CD14-positive monocyte (primary cell): ENCODE measurements around the gene PPP4R3B. TPM values are rescaled to one million over a fixed set of nuclear protein-coding genes. Genes with fewer than 3 reads are reported as not detected.

Source experiments
- DNase-seq, 3 donors: peaks; one replicate each; pipeline ENCODE4 v3.0.0-alpha.2; 2011 to 2022
- H2AFZ ChIP-seq: 2 replicates; pipeline ENCODE4 v1.6.0; 2012; ENCODE audit warnings: mild to moderate bottlenecking, low read depth, low read length, inconsistent platforms; ENCODE audit not compliant: insufficient read depth, poor library complexity, severe bottlenecking
- H3K27ac ChIP-seq, 2 donors: 1 replicate in 1 of 2; 2 replicates in 1 of 2; pipeline ENCODE4 v1.5.1; 2012 to 2013; ENCODE audit warnings: low read length in 2 of 2, control low read depth in 1 of 2, inconsistent platforms in 1 of 2, low read depth in 1 of 2, mild to moderate bottlenecking in 1 of 2
- H3K27me3 ChIP-seq, 2 donors: one replicate each; pipeline versions ENCODE4 v1.6.0 to v1.6.1; 2011 to 2013; ENCODE audit warnings: low read length in 2 of 2; ENCODE audit not compliant: control insufficient read depth in 2 of 2, insufficient read depth in 2 of 2
- H3K36me3 ChIP-seq, 2 donors: replicated peaks in 1 of 2; 1 replicate in 1 of 2; 2 replicates in 1 of 2; pipeline versions ENCODE4 v1.5.1 to v1.6.1; 2012 to 2013; ENCODE audit warnings: low read length in 2 of 2, control low read depth in 1 of 2, inconsistent platforms in 1 of 2, mild to moderate bottlenecking in 1 of 2; ENCODE audit not compliant: insufficient read depth in 2 of 2, control insufficient read depth in 1 of 2
- H3K4me1 ChIP-seq, 2 donors: 1 replicate in 1 of 2; 2 replicates in 1 of 2; pipeline versions ENCODE4 v1.5.1 to v1.6.1; 2012 to 2013; ENCODE audit warnings: low read length in 2 of 2, control low read depth in 1 of 2, inconsistent platforms in 1 of 2, mild to moderate bottlenecking in 1 of 2, moderate library complexity in 1 of 2; ENCODE audit not compliant: insufficient read depth in 2 of 2, control insufficient read depth in 1 of 2
- H3K4me2 ChIP-seq: replicated peaks from 2 replicates; pipeline ENCODE3; 2012; ENCODE audit warnings: low read length, moderate library complexity, mild to moderate bottlenecking; ENCODE audit not compliant: poor library complexity, severe bottlenecking; ENCODE audit errors: extremely low read depth
- H3K4me3 ChIP-seq, 3 experiments: fragments of 200-600 bp in 1 of 3; sonication (generic) in 1 of 3; replicated peaks in 1 of 3; 1 replicate in 2 of 3; 2 replicates in 1 of 3; pipeline ENCODE4 v1.5.1; 2011 to 2013; ENCODE audit warnings: low read length in 3 of 3, mild to moderate bottlenecking in 3 of 3, control low read depth in 2 of 3, low read depth in 2 of 3, inconsistent platforms in 1 of 3, moderate library complexity in 1 of 3
- H3K79me2 ChIP-seq: 2 replicates; pipeline ENCODE4 v1.6.0; 2012; ENCODE audit warnings: mild to moderate bottlenecking, control low read depth, inconsistent platforms, low read length, moderate library complexity; ENCODE audit not compliant: insufficient read depth
- H3K9ac ChIP-seq: 2 replicates; pipeline ENCODE4 v1.6.0; 2017; ENCODE audit warnings: low read length, mild to moderate bottlenecking; ENCODE audit not compliant: insufficient read depth, poor library complexity, severe bottlenecking
- H3K9me3 ChIP-seq, 2 donors: replicated peaks in 1 of 2; 1 replicate in 1 of 2; 2 replicates in 1 of 2; pipeline versions ENCODE4 v1.5.1 to v1.6.1; 2012 to 2013; ENCODE audit warnings: low read length in 2 of 2, control low read depth in 1 of 2; ENCODE audit not compliant: control insufficient read depth in 1 of 2, insufficient read depth in 1 of 2
- H4K20me1 ChIP-seq: 2 replicates; pipeline ENCODE4 v1.6.0; 2012; ENCODE audit warnings: mild to moderate bottlenecking, low read length, control low read depth, moderate library complexity; ENCODE audit not compliant: insufficient read depth
- H3K27ac Mint-ChIP-seq, 7 donors: one replicate each; pipeline ENCODE4 v1.8.0; 2020; ENCODE audit warnings: mild to moderate bottlenecking in 7 of 7, mixed read lengths in 7 of 7, moderate library complexity in 6 of 7, inconsistent platforms in 2 of 7
- H3K27me3 Mint-ChIP-seq, 3 donors: one replicate each; pipeline ENCODE4 v1.8.0; 2021 to 2022; ENCODE audit warnings: low read depth in 3 of 3, mild to moderate bottlenecking in 3 of 3, mixed read lengths in 3 of 3, moderate library complexity in 3 of 3, inconsistent platforms in 1 of 3
- H3K36me3 Mint-ChIP-seq, 2 donors: one replicate each; pipeline ENCODE4 v1.8.0; 2020; ENCODE audit warnings: mixed read lengths in 2 of 2, inconsistent platforms in 1 of 2, mild to moderate bottlenecking in 1 of 2
- H3K4me1 Mint-ChIP-seq: one replicate; pipeline ENCODE4 v1.8.0; 2020; ENCODE audit warnings: mild to moderate bottlenecking, mixed read lengths
- H3K4me3 Mint-ChIP-seq, 2 donors: one replicate each; pipeline ENCODE4 v1.8.0; 2020; ENCODE audit warnings: mild to moderate bottlenecking in 2 of 2, mixed read lengths in 2 of 2, moderate library complexity in 1 of 2
- H3K9me3 Mint-ChIP-seq, 7 donors: one replicate each; pipeline ENCODE4 v1.8.0; 2020 to 2022; ENCODE audit warnings: mixed read lengths in 7 of 7, mild to moderate bottlenecking in 6 of 7, moderate library complexity in 6 of 7, inconsistent platforms in 2 of 7
- CTCF ChIP-seq: fragments of 200-600 bp; IDR thresholded peaks from one replicate; pipeline ENCODE4 v1.8.0; 2022; ENCODE audit warnings: antibody characterized with exemption, mild to moderate bottlenecking
- WGBS: methylation state at CpG from one replicate; pipeline ENCODE4 v1.1.5; 2013; ENCODE audit warnings: missing lambda C conversion rate; ENCODE audit not compliant: insufficient coverage; 5-methylcytosine and 5-hydroxymethylcytosine counted together
- intact Hi-C, 2 donors: fragments of 100-400 bp; cut with micrococcal nuclease; formaldehyde crosslinking; loops; one replicate each; pipeline versions ENCODE4 v1.15.0 to v1.15.1; 2023
- polyA plus RNA-seq, 3 donors: library from polyadenylated mRNA; depleted of rRNA in 1 of 3; unstranded in 2 of 3; stranded (reverse) in 1 of 3; fragments of 300-500 nt in 2 of 3; fragments of >200 nt in 1 of 3; fragmentation: Illumina TruSeq in 2 of 3; gene quantifications; 1 replicate in 2 of 3; 2 replicates in 1 of 3; pipeline ENCODE4 v1.2.3, GENCODE V29; 2012 to 2021

Gene PPP4R3B
- polyA plus RNA-seq, 3 donors: 13.3 to 41.1 (median 30.2) TPM

- Histone ChIP-seq H3K27ac (no peak overlapping the region), H3K4me3 (no peak overlapping the region), H3K9me3 (no peaks in the 10 kb centered on the region), H3K27me3 (no peaks in the 10 kb centered on the region), H2AFZ (no peak overlapping the region), H3K79me2 (no peaks in the 10 kb centered on the region), H3K36me3 (peaks cover 39 to 46% of the 10 kb centered on the region in 2 donors), H3K4me2 (no peak overlapping the region), H3K4me1 (no peaks in the 10 kb centered on the region), H3K9ac (no peak overlapping the region), H4K20me1 (no peaks in the 10 kb centered on the region)
- peaks cover 40 to 56% of the 10 kb centered on the region in 2 donors for H3K36me3 Mint-ChIP-seq
- DNase-seq: no peak
- H3K9me3 Mint-ChIP-seq: peaks cover 0 to 1% (median 0%) of the 10 kb centered on the region in 7 donors
- no peak for TF ChIP-seq CTCF
- H3K4me3 Mint-ChIP-seq: no peak overlapping the region
- no peak overlapping the region for H3K27ac Mint-ChIP-seq
- H3K27me3 Mint-ChIP-seq: no peaks in the 10 kb centered on the region
- no peaks in the 10 kb centered on the region for H3K4me1 Mint-ChIP-seq
- intact Hi-C loops: no loop called here
- no CpG with 5 or more reads among the region's 1 CpG for WGBS
These were observed 31.8 kb upstream of the PPP4R3B start for GRCh38 chr2:55649211-55649610.

GRCh38 chr2:55636831-55637230, 19.4 kb upstream of the PPP4R3B start:
- intact Hi-C loops: no loop called here
- no peaks in the 10 kb centered on the region for H3K9me3 Mint-ChIP-seq
- no peaks in the 10 kb centered on the region for H3K4me1 Mint-ChIP-seq
- Histone ChIP-seq H3K79me2 (no peaks in the 10 kb centered on the region), H2AFZ (no peak overlapping the region), H3K9ac (no peak overlapping the region), H3K4me2 (no peak overlapping the region), H3K27ac (no peak overlapping the region), H3K4me3 (no peak overlapping the region), H4K20me1 (no peaks in the 10 kb centered on the region), H3K27me3 (no peaks in the 10 kb centered on the region), H3K9me3 (no peaks in the 10 kb centered on the region), H3K36me3 (peaks cover 41 to 75% of the 10 kb centered on the region in 2 donors), H3K4me1 (no peaks in the 10 kb centered on the region)
- no peak overlapping the region for H3K4me3 Mint-ChIP-seq
- WGBS: no CpG with 5 or more reads among the region's 3 CpGs
- DNase-seq: no peak
- no peak overlapping the region for H3K27ac Mint-ChIP-seq
- no peaks in the 10 kb centered on the region for H3K27me3 Mint-ChIP-seq
- peaks cover 53 to 68% of the 10 kb centered on the region in 2 donors for H3K36me3 Mint-ChIP-seq
- TF ChIP-seq CTCF: no peak
